Neural cell (in vitro differentiated cells): ENCODE data around the gene CEL.
"Not testable (repeated sequence)": the region's sequence is repeated elsewhere in the genome, so short reads cannot be mapped to it uniquely, and the experiment has no call there.

Experiments used
- CTCF ChIP-seq: fragments of 450-650 bp; IDR thresholded peaks from 2 replicates; pipeline ENCODE4 v1.5.1; 2014; ENCODE audit warnings: antibody characterized with exemption, mild to moderate bottlenecking, moderate library complexity; ENCODE audit not compliant: poor library complexity, severe bottlenecking
- EP300 ChIP-seq: fragments of 450-650 bp; conservative IDR thresholded peaks from 2 replicates; pipeline ENCODE4 v1.6.1; 2014; ENCODE audit warnings: antibody characterized with exemption, mild to moderate bottlenecking, moderate library complexity; ENCODE audit not compliant: poor library complexity, severe bottlenecking
- EZH2 ChIP-seq: fragments of 200-600, 300-800 bp; shearing (Covaris generic), sonication (generic); IDR thresholded peaks from 2 replicates; pipeline ENCODE4 v1.6.1; 2014; ENCODE audit warnings: antibody characterized with exemption, low read length, borderline replicate concordance, mild to moderate bottlenecking; ENCODE audit not compliant: insufficient read depth, poor library complexity, severe bottlenecking
- MXI1 ChIP-seq: fragments of 450-650 bp; conservative IDR thresholded peaks from 2 replicates; pipeline ENCODE4 v1.6.1; 2014; ENCODE audit warnings: antibody characterized with exemption, mild to moderate bottlenecking; ENCODE audit not compliant: poor library complexity, severe bottlenecking
- POLR2AphosphoS5 ChIP-seq: IDR thresholded peaks from 2 replicates; pipeline ENCODE4 v1.6.1; 2012
- RAD21 ChIP-seq: fragments of 450-650 bp; conservative IDR thresholded peaks from 2 replicates; pipeline ENCODE4 v1.6.1; 2014; ENCODE audit warnings: antibody characterized with exemption, mild to moderate bottlenecking, moderate library complexity
- REST ChIP-seq: IDR thresholded peaks from 2 replicates; pipeline ENCODE4 v1.6.1; 2012; ENCODE audit warnings: borderline replicate concordance
- SMC3 ChIP-seq: fragments of 450-650 bp; conservative IDR thresholded peaks from 2 replicates; pipeline ENCODE4 v1.6.1; 2014; ENCODE audit warnings: antibody characterized with exemption, mild to moderate bottlenecking, moderate library complexity; ENCODE audit not compliant: poor library complexity
- TAF1 ChIP-seq: IDR thresholded peaks from 2 replicates; pipeline ENCODE4 v1.6.1; 2012; ENCODE audit warnings: low read depth

DNA sequence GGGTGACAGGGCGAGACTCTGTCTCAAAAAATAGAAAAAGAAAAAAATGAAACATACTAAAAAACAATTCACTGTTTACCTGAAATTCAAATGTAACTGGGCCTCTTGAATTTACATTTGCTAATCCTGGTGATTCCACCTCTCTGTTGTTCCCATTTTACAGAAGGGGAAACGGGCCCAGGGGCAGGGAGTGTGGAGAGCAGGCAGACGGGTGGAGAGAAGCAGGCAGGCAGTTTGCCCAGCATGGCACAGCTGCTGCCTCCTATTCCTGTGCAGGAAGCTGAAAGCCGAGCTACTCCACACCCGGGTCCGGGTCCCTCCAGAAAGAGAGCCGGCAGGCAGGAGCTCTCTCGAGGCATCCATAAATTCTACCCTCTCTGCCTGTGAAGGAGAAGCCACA lies 788 bp downstream of the CEL start:
- TF ChIP-seq CTCF, MXI1, TAF1, SMC3, RAD21, POLR2AphosphoS5, EZH2, EP300, REST: not testable (repeated sequence)
